Hepatocyte (in vitro differentiated cells): ENCODE data around the gene NTRK3.

Experiments
- CTCF ChIP-seq: fragments of 200-600 bp; sonication (generic); IDR thresholded peaks from 2 replicates; pipeline ENCODE4 v1.5.1; 2016; ENCODE audit warnings: antibody characterized with exemption, mild to moderate bottlenecking; ENCODE audit not compliant: poor library complexity
- EZH2 ChIP-seq: fragments of 200-600 bp; sonication (generic); IDR thresholded peaks from 2 replicates; pipeline ENCODE4 v1.6.1; 2016; ENCODE audit warnings: antibody characterized with exemption, mild to moderate bottlenecking, borderline replicate concordance

GRCh38 chr15:88187195-88187594 lies 69.3 kb downstream of the NTRK3 start:
- TF ChIP-seq CTCF = no peak
- no peak for TF ChIP-seq EZH2
